HPDE6-E6E7 (cell line): ENCODE measurements around the gene COX7A2.

Experiments
- DNase-seq: peaks from one replicate; pipeline ENCODE4 v3.0.0; 2011; ENCODE audit warnings: missing footprints; ENCODE audit errors: extremely low spot score

Gene COX7A2

GRCh38 chr6:75243333-75244062, at the start of gene COX7A2:
Gene COX7A2, minus strand, starts transcription at chr6:75243801. Its CDS starts 67 bp downstream, at chr6:75243734.
- peak; percentile 88 for DNase-seq

GRCh38 chr6:75292555-75292954, 49.0 kb upstream of the COX7A2 start:
- DNase-seq, result no peak

GRCh38 chr6:75291744-75292143, 48.1 kb upstream of the COX7A2 start:
- no peak for DNase-seq

- no peak for DNase-seq
These were observed 47.7 kb upstream of the COX7A2 start for GRCh38 chr6:75291331-75291730.

- no peak for DNase-seq
These were observed 46.7 kb upstream of the COX7A2 start for GRCh38 chr6:75290136-75290945.

- DNase-seq, result peak; percentile 14
These were observed 44.4 kb upstream of the COX7A2 start for GRCh38 chr6:75288023-75288422.

GRCh38 chr6:75287424-75287823, 43.8 kb upstream of the COX7A2 start:
- DNase-seq, result no peak

- no peak for DNase-seq
These were observed 43.4 kb upstream of the COX7A2 start for GRCh38 chr6:75286955-75287354.

GRCh38 chr6:75285283-75285639, 41.7 kb upstream of the COX7A2 start:
- no peak for DNase-seq

GRCh38 chr6:75284632-75285282, 41.2 kb upstream of the COX7A2 start, which contains the start of gene TMEM30A:
Gene TMEM30A, minus strand, starts transcription at chr6:75284792. Its CDS starts 154 bp downstream, at chr6:75284638.
- peak; percentile 93 for DNase-seq

- no peak for DNase-seq
These were observed 40.5 kb upstream of the COX7A2 start for GRCh38 chr6:75283907-75284631.

- no peak for DNase-seq
These were observed 39.1 kb upstream of the COX7A2 start for GRCh38 chr6:75282706-75283105.

- no peak for DNase-seq
These were observed 38.1 kb upstream of the COX7A2 start for GRCh38 chr6:75281653-75282052.

GRCh38 chr6:75280131-75280855, 36.7 kb upstream of the COX7A2 start:
- no peak for DNase-seq

- DNase-seq, result no peak
These were observed 35.8 kb upstream of the COX7A2 start for GRCh38 chr6:75279418-75279817.

- no peak for DNase-seq
These were observed 35.0 kb upstream of the COX7A2 start for GRCh38 chr6:75278474-75279077.

GRCh38 chr6:75275067-75275466, 31.5 kb upstream of the COX7A2 start:
- no peak for DNase-seq

GRCh38 chr6:75273009-75273408, 29.4 kb upstream of the COX7A2 start:
- no peak for DNase-seq

GRCh38 chr6:75272145-75272840, 28.7 kb upstream of the COX7A2 start:
- no peak for DNase-seq

GRCh38 chr6:75268988-75269354, 25.4 kb upstream of the COX7A2 start:
- no peak for DNase-seq
